Pancreas (tissue), 10 donors: ENCODE results near the gene LRRC32. TPM values are rescaled to one million over a fixed set of nuclear protein-coding genes. Genes with fewer than 3 reads are reported as not detected.

Experiments
- ATAC-seq, 4 donors: fragments of 200-7000 bp; cut with Tn5 transposase; one replicate each; pipeline versions ENCODE4 v1.8.0 to v1.9.1; 2020; ENCODE audit warnings: mild to moderate bottlenecking in 4 of 4, moderate library complexity in 4 of 4
- DNase-seq, 6 donors: peaks; one replicate each; pipeline ENCODE4 v3.0.0-alpha.2; 2020
- FAIRE-seq: peaks from 2 replicates; lab custom pipeline; 2012; peaks lifted over from hg19 to GRCh38; lab: Jason Lieb, UNC
- H3K27ac ChIP-seq, 4 donors: fragments of 200-600 bp; sonication (generic); 1 replicate in 3 of 4; 2 replicates in 1 of 4; pipeline versions ENCODE4 v1.5.0 to v1.8.0; 2020
- H3K27me3 ChIP-seq, 4 donors: fragments of 200-600 bp; one replicate each; pipeline ENCODE4 v1.8.0; 2021
- H3K36me3 ChIP-seq, 3 donors: fragments of 200-600 bp; sonication (generic) in 1 of 3; one replicate each; pipeline versions ENCODE4 v1.5.0 to v1.8.0; 2020 to 2021
- H3K4me1 ChIP-seq, 3 donors: fragments of 200-600 bp; one replicate each; pipeline ENCODE4 v1.8.0; 2021
- H3K4me3 ChIP-seq, 4 donors: fragments of 200-600 bp; sonication (generic) in 2 of 4; one replicate each; pipeline versions ENCODE4 v1.5.0 to v1.8.0; 2020 to 2021
- H3K9me3 ChIP-seq, 4 donors: fragments of 200-600 bp; one replicate each; pipeline ENCODE4 v1.8.0; 2021
- CTCF ChIP-seq, 4 donors: fragments of 200-600 bp; sonication (generic) in 3 of 4; IDR thresholded peaks; one replicate each; pipeline versions ENCODE4 v1.5.0 to v1.8.0; 2021; ENCODE audit warnings: antibody characterized with exemption in 4 of 4
- WGBS, 2 donors: extraction: QIAGEN DNeasy Blood & Tissue Kit; methylation state at CpG; one replicate each; pipeline ENCODE4 v1.1.7; 2013; 5-methylcytosine and 5-hydroxymethylcytosine counted together
- intact Hi-C, 3 donors: fragments of 100-400 bp; cut with DNase I; formaldehyde crosslinking; loops; one replicate each; pipeline versions ENCODE4 v1.11.1 to v1.14.2; 2022
- polyA plus RNA-seq, 2 donors: library from polyadenylated mRNA; stranded (reverse); fragments of 200-250 nt; gene quantifications; one replicate each; pipeline ENCODE4 v1.2.3, GENCODE V29; 2013
- total RNA-seq, 6 donors: library from RNA; stranded (reverse); fragmentation: NEBNext Ultra II Directional in 4 of 6; extraction: Animal tissue kit (Norgen Biotek cat#: 25700) in 4 of 6; gene quantifications; one replicate each; pipeline versions ENCODE4 v1.2.1 to v1.2.4, GENCODE V29; 2021 to 2023
- donor health status: healthy with polysubstance abuse.
- donor health status: DM: no; HTN: no; CAD: no; lungs with moderate emphysema.
- donor health status: DM: no; HTN: no; CAD: no.
- donor health status: control.
- donor health status: control.
- donor health status: Bipolar disorder and iron deficiency.
- donor health status: DM: yes; HTN: yes; CAD: no.
- donor health status: DM: no; HTN: no; CAD: no.
- donor health status: DM: no; HTN: no; CAD: no.
- donor health status: DM: yes; HTN: yes; CAD: no.

Gene LRRC32
- total and polyA plus RNA-seq, 8 donors = 5.7 to 43.0 (median 12.0) TPM

GRCh38 chr11:76695771-76696170 is 25.2 kb upstream of the LRRC32 start:
- no peaks in the 10 kb centered on the region for H3K27me3 ChIP-seq

GRCh38 chr11:76695133-76695532 is 24.6 kb upstream of the LRRC32 start:
- H3K4me3 ChIP-seq = no peak overlapping the region
- H3K36me3 ChIP-seq = no peaks in the 10 kb centered on the region
- no peaks in the 10 kb centered on the region for H3K4me1 ChIP-seq
- intact Hi-C loops = no loop called here
- no peaks in the 10 kb centered on the region for H3K9me3 ChIP-seq
- ATAC-seq (no peak), FAIRE-seq (no peak), DNase-seq (no peak)
- no peak for TF ChIP-seq CTCF (IDR thresholded peaks at IDR 0.05)
- WGBS, 2 donors = 79 to 85% methylated on average over 13 of the region's 13 CpGs
- no peak overlapping the region for H3K27ac ChIP-seq
- H3K27me3 ChIP-seq = no peaks in the 10 kb centered on the region

More at GRCh38 chr11:76695771-76696170, 25.2 kb upstream of the LRRC32 start:
- TF ChIP-seq CTCF (IDR thresholded peaks at IDR 0.05) = no peak
- DNase-seq = no peak
- no peaks in the 10 kb centered on the region for H3K9me3 ChIP-seq
- H3K4me1 ChIP-seq = no peaks in the 10 kb centered on the region
- intact Hi-C loops = no loop called here
- no peak overlapping the region for H3K27ac ChIP-seq
- no peaks in the 10 kb centered on the region for H3K36me3 ChIP-seq
- H3K4me3 ChIP-seq = no peak overlapping the region
- ATAC-seq = no peak
- 78 to 93% methylated on average over 6 of the region's 6 CpGs for WGBS, 2 donors
- FAIRE-seq = no peak

GRCh38 chr11:76694664-76695063 is 24.1 kb upstream of the LRRC32 start:
- Histone ChIP-seq H3K4me1 (no peaks in the 10 kb centered on the region), H3K4me3 (no peak overlapping the region), H3K9me3 (no peaks in the 10 kb centered on the region), H3K36me3 (no peaks in the 10 kb centered on the region), H3K27ac (no peak overlapping the region), H3K27me3 (no peaks in the 10 kb centered on the region)
- ATAC-seq (no peak), DNase-seq (no peak), FAIRE-seq (no peak)
- TF ChIP-seq CTCF (IDR thresholded peaks at IDR 0.05) = no peak
- intact Hi-C loops = no loop called here
- WGBS, 2 donors = 77 to 79% methylated on average over 7 of the region's 7 CpGs

- Histone ChIP-seq H3K4me1 (no peaks in the 10 kb centered on the region), H3K27ac (no peak overlapping the region), H3K4me3 (no peak overlapping the region), H3K27me3 (no peaks in the 10 kb centered on the region), H3K36me3 (no peaks in the 10 kb centered on the region), H3K9me3 (no peaks in the 10 kb centered on the region)
- DNase-seq = no peak
- FAIRE-seq = no peak
- no peak for ATAC-seq
- intact Hi-C loops = no loop called here
- TF ChIP-seq CTCF (IDR thresholded peaks at IDR 0.05) = no peak
These were observed 23.3 kb upstream of the LRRC32 start for GRCh38 chr11:76693806-76694205.

- Histone ChIP-seq H3K27me3 (no peaks in the 10 kb centered on the region), H3K27ac (no peak overlapping the region), H3K4me1 (no peaks in the 10 kb centered on the region), H3K9me3 (no peaks in the 10 kb centered on the region), H3K36me3 (no peaks in the 10 kb centered on the region), H3K4me3 (no peak overlapping the region)
- ATAC-seq (no peak), FAIRE-seq (no peak), DNase-seq (no peak)
- no peak for TF ChIP-seq CTCF (IDR thresholded peaks at IDR 0.05)
- 72 to 79% methylated on average over 7 of the region's 7 CpGs for WGBS, 2 donors
- intact Hi-C loops = no loop called here
These were observed 22.4 kb upstream of the LRRC32 start for GRCh38 chr11:76692956-76693355.
